ENCODE measurements around the gene FBXW7. TPM values are rescaled to one million over a fixed set of nuclear protein-coding genes. Genes with fewer than 3 reads are reported as not detected.

FBXW7 gene
- polyA plus RNA-seq, 2 of the 4 experiments (the other 2 are of a cell fraction), result 7.2 to 12.5 TPM

- POLR2A ChIA-PET, result no interaction called here
- Histone ChIP-seq H3K9me3 (no peaks in the 10 kb centered on the region), H3K4me2 (no peak overlapping the region), H3K27ac (no peak overlapping the region), H3K4me1 (peaks cover 8% of the 10 kb centered on the region), H3K4me3 (no peak overlapping the region)
- TF ChIP-seq USF2 (IDR thresholded peaks at IDR 0.05) (no peak), ATOH8 (CRISPR knock-in tag; IDR thresholded peaks at IDR 0.05; ENCODE audit: low read depth) (no peak), SREBF2 (IDR thresholded peaks at IDR 0.05) (no peak), POLR2A (IDR thresholded peaks at IDR 0.05; ENCODE audit: low read length) (no peak), ZNF302 (CRISPR knock-in tag; IDR thresholded peaks at IDR 0.05) (no peak), ELK1 (IDR thresholded peaks at IDR 0.05; ENCODE audit: low read depth, low read length) (no peak), HES2 (IDR thresholded peaks at IDR 0.05) (no peak), SMC3 (IDR thresholded peaks at IDR 0.05) (no peak), RNF2 (IDR thresholded peaks at IDR 0.05; ENCODE audit: borderline replicate concordance, low read depth) (no peak), KDM5A (IDR thresholded peaks at IDR 0.05) (no peak), NR3C1 (IDR thresholded peaks at IDR 0.05) (no peak), ESRRA (IDR thresholded peaks at IDR 0.05; ENCODE audit: borderline replicate concordance, low read length) (no peak), CBX8 (IDR thresholded peaks at IDR 0.05) (no peak), MYC (IDR thresholded peaks at IDR 0.05; ENCODE audit: borderline replicate concordance, low read length) (no peak), EHF (CRISPR knock-in tag; IDR thresholded peaks at IDR 0.05) (no peak), HDAC2 (IDR thresholded peaks at IDR 0.05) (no peak), RFX5 (IDR thresholded peaks at IDR 0.05) (no peak), CHD2 (IDR thresholded peaks at IDR 0.05; ENCODE audit: low read length, partially characterized antibody) (no peak), FOSB (CRISPR knock-in tag; IDR thresholded peaks at IDR 0.05) (no peak), ZSCAN20 (CRISPR knock-in tag; IDR thresholded peaks at IDR 0.05) (no peak)
- FAIRE-seq (no peak), DNase-seq (ENCODE audit: low read depth in 1 of 2, low spot score in 1 of 2) (no peak), ATAC-seq (no peak)
- WGBS (ENCODE audit: missing lambda C conversion rate), result 95% methylated on average over 8 of the region's 16 CpGs
- CTCF ChIA-PET, result interaction anchor here (0.6 to 1.5 kb wide), 3 partner anchors 39 to 636 kb away, joined by 3 to 6 read pairs (median 3); no protein-coding TSS in a partner anchor
Measured at GRCh38 chr4:152539556-152540292, 3.8 kb upstream of the FBXW7 start.

GRCh38 chr4:152537881-152538280 lies 2.0 kb upstream of the FBXW7 start:
- Histone ChIP-seq H3K27ac (no peak overlapping the region), H3K9me3 (no peaks in the 10 kb centered on the region), H3K4me3 (no peak overlapping the region), H3K4me1 (peaks cover 19% of the 10 kb centered on the region), H3K4me2 (peak overlapping the region; percentile 98)
- 92% methylated on average over 1 of the region's 1 CpG for WGBS (ENCODE audit: missing lambda C conversion rate)
- CTCF ChIA-PET, result interaction anchor here (0.6 to 1.0 kb wide), 2 partner anchors 37 to 115 kb away, joined by 3 read pairs; no protein-coding TSS in a partner anchor
- ATAC-seq (no peak), DNase-seq (ENCODE audit: low read depth in 1 of 2, low spot score in 1 of 2) (no peak), FAIRE-seq (no peak)
- TF ChIP-seq JUN (IDR thresholded peaks at IDR 0.05), result no peak
- no peak for TF ChIP-seq MYC (IDR thresholded peaks at IDR 0.05; ENCODE audit: borderline replicate concordance, low read length)
- no peak for TF ChIP-seq FOSL2 (IDR thresholded peaks at IDR 0.05)
- TF ChIP-seq FOSL2 (CRISPR knock-in tag; IDR thresholded peaks at IDR 0.05), result no peak
- TF ChIP-seq NPAS2 (CRISPR knock-in tag; IDR thresholded peaks at IDR 0.05; ENCODE audit: borderline replicate concordance), result no peak
- no peak for TF ChIP-seq ZFP36 (IDR thresholded peaks at IDR 0.05; ENCODE audit: borderline replicate concordance, partially characterized antibody)
- TF ChIP-seq CTCF (IDR thresholded peaks at IDR 0.05), result no peak
- no peak for TF ChIP-seq ZC3H11A (IDR thresholded peaks at IDR 0.05)
- no peak for TF ChIP-seq TFCP2L1 (CRISPR knock-in tag; IDR thresholded peaks at IDR 0.05)
- TF ChIP-seq PHF8 (IDR thresholded peaks at IDR 0.05; ENCODE audit: borderline replicate concordance, low read depth), result no peak
- no peak for TF ChIP-seq HOXB5 (CRISPR knock-in tag; IDR thresholded peaks at IDR 0.05)
- TF ChIP-seq RARB (CRISPR knock-in tag; IDR thresholded peaks at IDR 0.05), result no peak
- TF ChIP-seq KDM5A (IDR thresholded peaks at IDR 0.05), result no peak
- no peak for TF ChIP-seq HMGXB4 (CRISPR knock-in tag; IDR thresholded peaks at IDR 0.05; ENCODE audit: borderline replicate concordance)
- POLR2A ChIA-PET, result interaction anchor here (2.5 kb wide), 1 partner anchor 36 kb away, joined by 10 read pairs; no protein-coding TSS in a partner anchor

Measured in A549 (cell line).